ENCODE measurements around the gene FAM120AOS.

The FAM120AOS gene

GRCh38 chr9:93419023-93419422 is 34.4 kb downstream of the FAM120AOS start:
- no peaks in the 10 kb centered on the region for H3K9me3 ChIP-seq
- no peaks in the 10 kb centered on the region for H3K4me1 ChIP-seq
- H3K36me3 ChIP-seq: no peaks in the 10 kb centered on the region
- DNase-seq: no peak
- H3K27me3 ChIP-seq: no peaks in the 10 kb centered on the region
- H3K4me3 ChIP-seq (ENCODE audit: low read depth, low read length): no peak overlapping the region
- TF ChIP-seq CTCF (IDR thresholded peaks at IDR 0.05; ENCODE audit: low read depth, low read length): no peak

- no peaks in the 10 kb centered on the region for H3K27me3 ChIP-seq
- H3K4me3 ChIP-seq (ENCODE audit: low read depth, low read length): no peak overlapping the region
Observed at GRCh38 chr9:93417538-93417937, 35.8 kb downstream of the FAM120AOS start.

GRCh38 chr9:93416530-93417235 is 36.7 kb downstream of the FAM120AOS start:
- Histone ChIP-seq H3K4me1 (no peaks in the 10 kb centered on the region), H3K36me3 (no peaks in the 10 kb centered on the region), H3K27me3 (no peaks in the 10 kb centered on the region), H3K4me3 (ENCODE audit: low read depth, low read length) (no peak overlapping the region), H3K9me3 (no peaks in the 10 kb centered on the region)
- TF ChIP-seq CTCF (IDR thresholded peaks at IDR 0.05; ENCODE audit: low read depth, low read length): no peak
- no peak for DNase-seq

More at GRCh38 chr9:93417538-93417937, 35.8 kb downstream of the FAM120AOS start:
- no peaks in the 10 kb centered on the region for H3K9me3 ChIP-seq
- no peaks in the 10 kb centered on the region for H3K36me3 ChIP-seq
- H3K4me1 ChIP-seq: no peaks in the 10 kb centered on the region
- TF ChIP-seq CTCF (IDR thresholded peaks at IDR 0.05; ENCODE audit: low read depth, low read length): no peak
- no peak for DNase-seq

GRCh38 chr9:93415176-93415690 is 38.1 kb downstream of the FAM120AOS start:
- Histone ChIP-seq H3K27me3 (no peaks in the 10 kb centered on the region; the same call in 1 of the 2 replicates), H3K4me1 (no peaks in the 10 kb centered on the region), H3K4me3 (ENCODE audit: low read depth, low read length) (no peak overlapping the region), H3K36me3 (no peaks in the 10 kb centered on the region), H3K9me3 (no peaks in the 10 kb centered on the region)
- TF ChIP-seq CTCF (IDR thresholded peaks at IDR 0.05; ENCODE audit: low read depth, low read length): no peak
- no peak for DNase-seq

GRCh38 chr9:93413530-93413929 is 39.9 kb downstream of the FAM120AOS start:
- TF ChIP-seq CTCF (IDR thresholded peaks at IDR 0.05; ENCODE audit: low read depth, low read length): no peak
- H3K4me3 ChIP-seq (ENCODE audit: low read depth, low read length): no peak overlapping the region
- no peaks in the 10 kb centered on the region; the same call in 1 of the 2 replicates for H3K27me3 ChIP-seq
- no peaks in the 10 kb centered on the region for H3K4me1 ChIP-seq
- DNase-seq: no peak
- no peaks in the 10 kb centered on the region for H3K36me3 ChIP-seq
- no peaks in the 10 kb centered on the region for H3K9me3 ChIP-seq

- no peak for TF ChIP-seq CTCF (IDR thresholded peaks at IDR 0.05; ENCODE audit: low read depth, low read length)
- H3K27me3 ChIP-seq: no peaks in the 10 kb centered on the region; the same call in none of the 2 replicates
- H3K9me3 ChIP-seq: no peaks in the 10 kb centered on the region
- DNase-seq: no peak
- H3K4me3 ChIP-seq (ENCODE audit: low read depth, low read length): no peak overlapping the region
- H3K36me3 ChIP-seq: no peaks in the 10 kb centered on the region
- no peaks in the 10 kb centered on the region for H3K4me1 ChIP-seq
Observed at GRCh38 chr9:93406371-93406770, 47.0 kb downstream of the FAM120AOS start.
